GM19099 (cell line): ENCODE results near the gene CROCC.
A peak's percentile ranks its signal among the peaks of the same experiment; 100 is the strongest.

Source experiments
- POLR2A ChIP-seq: IDR thresholded peaks from 3 replicates; pipeline ENCODE4 v1.6.1; 2011; ENCODE audit warnings: low read depth; ENCODE audit not compliant: insufficient read length; ENCODE audit errors: extremely low read depth

Gene CROCC

DNA sequence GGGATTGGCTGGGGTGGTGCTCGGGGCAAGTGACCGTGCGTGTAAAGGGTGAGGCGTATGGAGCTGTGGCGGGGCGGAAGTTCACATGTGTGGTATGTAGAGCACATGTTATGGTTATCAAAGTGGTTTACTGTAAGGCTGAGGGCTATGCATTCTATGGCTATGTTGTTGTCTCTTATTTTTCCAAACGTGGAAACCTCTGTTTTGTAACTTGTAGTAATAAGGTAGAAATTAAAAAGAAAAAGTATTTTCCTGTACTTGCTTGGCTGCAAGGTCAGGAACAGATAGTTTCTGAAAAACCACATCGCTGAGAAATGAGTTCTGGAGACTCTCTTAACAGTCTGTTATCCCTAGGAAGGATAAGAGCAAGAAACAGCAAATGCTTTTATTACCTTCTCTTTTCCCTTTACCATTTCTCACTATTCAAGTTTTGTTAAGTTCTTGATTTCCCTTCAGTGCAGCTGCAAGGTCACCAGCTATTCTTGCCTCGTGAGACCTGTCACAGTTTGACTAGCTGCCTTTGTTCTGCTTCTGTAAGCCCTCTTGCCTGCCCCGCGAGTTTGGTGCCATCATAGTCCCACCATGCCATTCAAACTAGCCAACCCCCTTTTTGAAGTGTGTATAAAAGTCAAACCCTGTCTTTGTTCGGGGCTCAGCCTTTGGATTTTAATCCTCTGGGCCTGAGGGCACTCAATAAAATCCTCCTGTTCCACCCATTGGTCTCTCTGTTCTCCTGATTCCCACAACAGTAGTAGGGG lies 16.4 kb upstream of the CROCC start:
- TF ChIP-seq POLR2A, result peak; percentile 100

DNA sequence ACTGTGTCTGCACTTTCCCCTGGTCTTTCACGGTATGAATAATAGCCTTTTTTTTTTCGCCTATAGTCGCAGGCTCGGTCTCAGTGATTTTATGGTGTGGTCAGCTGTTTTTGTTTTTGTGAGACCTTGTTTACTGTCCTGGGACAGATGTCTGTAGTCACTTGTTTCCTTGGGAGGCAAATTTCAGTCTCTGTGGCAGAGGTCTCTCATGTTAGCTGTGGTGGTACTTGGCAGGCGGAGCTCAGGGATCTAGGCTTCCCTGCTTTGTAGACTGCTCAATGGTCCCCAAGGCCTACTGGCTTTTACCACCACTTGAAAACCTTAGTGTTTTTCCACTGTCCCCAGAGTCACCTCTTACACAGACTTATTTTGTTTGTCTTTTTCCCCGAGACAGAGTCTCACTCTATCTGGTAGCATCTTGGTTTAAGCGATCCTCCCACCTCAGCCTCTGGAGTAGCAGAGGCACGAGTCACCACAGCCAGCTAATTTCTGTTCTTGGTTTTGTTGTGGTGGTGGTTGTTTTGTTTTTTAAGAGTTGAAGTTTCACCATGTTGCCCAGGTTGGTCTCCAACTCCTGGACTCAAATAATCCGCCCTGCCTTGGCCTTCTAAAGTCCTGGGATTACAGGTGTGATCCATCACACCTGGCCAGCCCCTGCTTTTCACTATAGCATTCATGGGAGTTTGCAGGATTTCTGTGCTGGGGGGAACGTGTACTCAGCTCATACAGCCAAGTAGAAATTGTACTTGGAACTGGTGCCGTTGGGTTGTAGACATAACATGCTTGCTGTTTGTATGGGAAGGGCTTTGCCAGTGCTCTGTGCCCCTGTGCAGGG lies 15.6 kb upstream of the CROCC start:
- no peak for TF ChIP-seq POLR2A

DNA sequence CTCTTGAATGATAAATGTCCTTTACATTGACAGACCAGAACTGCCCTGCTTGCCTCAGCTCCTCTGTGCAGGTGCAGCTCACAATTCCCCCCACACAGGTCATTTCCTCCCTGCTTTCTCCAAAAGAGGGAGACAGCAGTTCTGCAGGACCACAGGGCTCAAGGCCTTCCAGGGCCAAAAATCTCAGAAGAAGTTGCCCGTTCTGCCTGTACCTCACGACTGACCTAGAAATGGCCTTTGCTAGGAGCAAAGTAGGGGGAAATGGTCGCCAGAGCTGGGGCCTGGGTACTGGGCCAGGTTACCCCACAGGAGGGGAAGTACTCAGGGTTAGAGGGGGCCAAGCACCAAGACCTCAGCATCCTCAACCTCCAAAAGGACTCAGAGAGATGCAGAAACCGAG lies 14.9 kb upstream of the CROCC start:
- TF ChIP-seq POLR2A, result no peak

DNA sequence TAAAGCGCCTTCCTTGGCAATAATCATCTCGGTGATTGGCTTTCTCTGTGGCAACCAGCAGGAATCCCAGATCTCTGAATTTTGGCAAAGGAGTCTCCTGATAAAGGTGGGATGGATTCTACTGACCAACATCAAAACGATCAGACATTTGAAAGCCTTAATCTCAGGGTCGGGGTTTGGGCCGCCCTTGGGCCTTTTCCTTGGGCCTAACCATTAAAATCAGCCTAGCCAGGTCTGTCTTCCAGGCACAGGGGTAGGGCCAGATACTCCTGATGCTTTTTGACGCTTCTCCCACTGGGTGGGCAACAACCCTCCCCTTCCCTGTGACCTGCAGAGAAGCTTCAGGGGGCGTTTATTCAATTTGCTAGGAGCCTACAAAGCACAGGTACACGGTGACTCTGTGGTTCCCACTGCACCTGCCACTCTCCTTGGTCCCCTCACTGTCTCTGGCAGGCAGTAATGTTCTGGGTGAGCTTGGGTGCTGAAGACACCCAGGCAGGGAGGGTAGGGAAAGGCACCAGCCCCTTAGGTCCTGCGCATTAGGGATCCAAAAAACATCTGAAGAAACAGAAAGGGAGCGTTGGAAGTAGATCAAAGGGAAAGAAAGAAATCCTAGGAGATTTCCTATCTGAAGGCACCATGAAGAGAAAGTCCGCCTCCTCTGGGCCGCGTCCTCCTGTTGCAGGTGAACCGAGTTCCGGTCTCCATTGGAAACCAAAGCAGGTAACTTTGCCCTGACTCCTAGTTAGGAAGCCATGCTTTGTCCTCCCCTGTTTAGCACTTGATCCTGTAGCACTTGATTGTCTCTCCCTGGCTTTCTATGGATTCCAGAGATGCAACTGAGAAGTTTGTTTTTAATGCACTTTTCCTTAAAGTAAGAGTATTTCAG lies 13.6 kb upstream of the CROCC start:
- TF ChIP-seq POLR2A, result no peak

DNA sequence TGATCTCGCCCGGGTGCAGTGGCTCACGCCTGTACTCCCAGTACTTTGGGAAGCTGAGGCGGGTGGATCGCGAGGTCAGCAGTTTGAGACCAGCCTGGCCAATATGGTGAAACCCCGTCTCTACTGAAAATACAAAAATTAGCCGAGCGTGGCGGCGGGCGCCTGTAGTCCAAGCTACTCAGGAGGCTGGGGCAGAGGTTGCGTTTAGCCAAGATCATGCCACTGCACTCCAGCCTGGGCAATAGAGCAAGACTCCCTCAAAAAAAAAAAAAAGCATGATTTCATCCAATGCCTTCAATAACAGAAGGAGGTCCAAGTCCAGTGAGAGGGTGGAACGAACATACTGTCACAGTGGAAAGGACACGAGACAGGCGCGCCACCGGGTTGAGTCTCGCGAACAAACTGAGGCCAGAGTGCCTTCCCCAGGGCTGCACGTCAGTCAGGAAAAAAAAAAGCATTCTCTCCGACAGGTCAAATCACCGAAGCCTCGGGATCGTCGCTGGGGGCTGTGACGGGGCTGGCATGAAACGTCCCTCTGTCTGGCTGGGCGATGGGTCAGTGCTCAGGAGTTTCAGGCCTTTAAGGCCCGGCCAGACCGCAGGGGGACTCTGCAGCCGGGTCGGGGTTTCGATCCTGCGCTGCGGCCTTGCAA lies 8.4 kb upstream of the CROCC start:
- TF ChIP-seq POLR2A, result no peak

DNA sequence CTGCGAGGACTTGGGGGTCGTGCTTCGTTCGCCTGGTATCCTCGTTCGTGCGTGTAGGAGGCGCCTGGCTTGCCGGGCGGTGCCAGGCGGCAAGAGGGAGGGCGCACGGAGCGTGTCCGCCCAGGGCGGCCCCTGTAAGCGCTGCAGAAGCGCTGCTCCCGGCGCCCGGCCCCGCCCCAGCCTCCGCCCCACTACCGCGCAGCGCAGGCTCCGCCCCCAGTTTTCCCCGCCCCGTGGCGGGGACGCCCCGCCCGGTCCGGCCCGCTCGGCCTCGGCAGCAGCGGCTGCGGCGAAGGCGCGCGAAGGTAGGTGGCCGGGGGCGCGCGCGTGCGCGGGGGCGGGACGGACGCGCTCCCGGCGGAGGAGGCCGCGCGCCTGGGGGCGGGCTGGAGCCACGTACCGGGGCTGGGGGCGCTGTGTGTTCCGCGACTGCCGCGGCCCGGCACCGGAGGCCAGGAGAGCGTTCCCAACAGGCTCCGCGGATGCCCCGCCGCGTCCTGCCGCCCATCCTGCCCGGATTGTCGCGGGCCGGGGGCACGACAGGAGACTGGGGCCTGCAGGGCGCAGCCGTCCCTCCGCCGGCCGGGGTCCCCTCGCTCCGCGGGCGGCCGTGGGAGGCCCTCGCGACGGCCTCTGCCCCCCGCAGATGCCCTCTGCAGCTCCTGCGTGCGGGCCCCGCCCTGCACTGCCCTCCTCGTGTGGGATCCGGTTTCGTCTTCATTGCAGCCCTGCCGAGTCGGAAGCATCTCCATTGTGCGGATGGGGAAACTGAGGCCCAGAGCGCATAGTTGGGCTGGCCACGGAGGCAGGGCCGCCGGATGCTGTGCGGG lies 7.7 kb upstream of the CROCC start:
- peak; percentile 51 for TF ChIP-seq POLR2A

DNA sequence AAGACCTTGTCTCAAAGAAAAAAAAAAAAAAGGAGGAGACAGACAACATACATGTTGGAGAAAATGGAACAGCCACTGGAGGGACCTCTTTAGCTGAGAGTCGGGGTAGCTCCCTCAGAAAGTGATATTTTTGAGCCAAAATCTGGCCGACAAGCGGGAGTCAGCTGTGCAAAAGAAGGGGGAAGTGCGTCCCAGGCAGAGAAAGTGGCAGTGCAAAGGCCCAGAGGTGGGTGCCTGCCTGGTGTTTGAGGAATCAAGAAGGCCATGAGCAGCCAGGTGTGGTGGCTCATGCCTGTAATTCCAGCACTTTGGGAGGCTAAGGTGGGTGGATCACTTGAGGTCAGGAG lies 6.1 kb upstream of the CROCC start:
- TF ChIP-seq POLR2A, result no peak

DNA sequence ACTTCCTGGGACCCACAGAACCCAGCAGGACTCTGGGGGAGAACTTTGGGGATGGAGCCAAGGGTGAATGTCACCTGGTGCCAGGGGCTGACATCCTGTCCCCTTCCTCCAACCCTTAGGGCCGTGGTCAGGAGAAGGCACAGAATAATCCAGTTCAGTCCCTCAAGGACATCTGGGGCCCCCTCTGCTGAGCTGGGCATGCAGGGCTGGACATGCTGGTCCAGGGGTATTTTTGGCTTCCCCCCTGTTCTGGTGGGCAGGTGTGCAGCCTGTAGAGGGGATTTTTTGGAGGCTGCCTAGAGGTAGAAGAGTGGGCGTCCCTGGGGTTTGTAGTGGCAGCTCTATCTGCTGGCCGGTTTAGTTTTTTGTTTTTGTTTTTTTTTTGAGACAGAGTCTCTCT lies 3.4 kb upstream of the CROCC start:
- TF ChIP-seq POLR2A, result no peak

DNA sequence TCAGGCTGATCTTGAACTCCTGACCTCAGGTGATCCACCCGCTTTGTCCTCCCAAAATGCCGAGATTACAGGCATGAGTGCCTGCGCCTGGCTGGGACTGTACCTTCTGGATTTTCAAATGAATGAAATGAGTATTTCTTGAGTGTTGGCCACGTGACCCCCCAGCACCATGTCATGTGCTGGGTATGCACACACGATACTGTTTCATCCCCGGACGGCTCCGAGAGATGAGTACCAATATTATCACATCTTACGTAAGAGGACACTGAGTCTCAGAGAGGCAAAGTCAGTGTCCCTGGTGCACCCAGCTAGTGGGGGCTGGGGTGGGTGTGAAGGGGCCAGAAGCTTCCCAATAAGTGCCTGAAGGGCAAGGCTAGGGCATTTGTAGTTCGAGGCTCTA lies 780 bp upstream of the CROCC start:
- TF ChIP-seq POLR2A, result no peak

DNA sequence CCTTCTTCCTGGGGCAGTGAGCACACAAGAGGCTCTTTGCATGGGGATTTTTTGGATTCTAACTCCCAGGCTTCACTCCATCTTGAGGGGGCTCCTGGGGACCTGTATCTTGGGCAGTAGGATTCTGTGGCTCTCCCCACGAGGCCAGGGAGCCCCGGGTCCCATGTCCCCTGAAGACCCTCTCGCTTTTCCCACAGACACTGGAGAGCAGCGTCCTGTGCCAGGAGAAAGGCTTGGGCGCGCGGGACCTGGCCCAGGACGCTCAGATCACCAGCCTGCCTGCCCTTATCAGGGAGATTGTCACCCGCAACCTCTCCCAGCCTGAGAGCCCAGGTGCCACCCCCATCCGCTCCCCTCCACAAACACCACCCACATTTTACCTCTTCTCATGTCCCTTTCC lies 735 bp downstream of the CROCC start:
- TF ChIP-seq POLR2A, result no peak

DNA sequence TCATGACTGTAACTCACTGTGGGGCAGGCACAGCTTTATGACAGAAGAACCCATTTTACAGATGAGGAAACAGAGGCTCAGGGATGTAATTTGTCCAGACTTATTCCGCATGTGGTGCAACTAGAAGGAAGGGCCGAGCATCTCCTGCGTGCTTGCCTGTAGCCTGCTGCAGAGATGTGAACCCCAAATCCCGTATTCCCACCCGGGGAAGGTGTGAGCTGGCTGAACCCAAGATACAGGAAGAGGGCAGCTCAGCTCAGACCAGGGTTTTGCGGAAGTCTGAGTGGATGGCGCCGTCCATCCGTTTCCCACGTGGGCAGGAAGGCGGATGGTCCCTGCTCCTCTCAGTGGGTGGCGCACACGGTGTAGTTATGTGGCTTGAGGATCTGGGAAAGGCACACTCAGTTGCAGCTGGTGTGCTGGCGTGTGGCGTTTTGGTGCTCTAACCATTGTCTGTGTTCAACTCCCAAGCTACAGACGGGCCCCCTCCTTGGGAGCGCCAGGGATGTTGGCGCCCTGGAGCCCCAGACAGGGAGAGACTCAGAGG lies 1.2 kb downstream of the CROCC start:
- TF ChIP-seq POLR2A, result no peak

DNA sequence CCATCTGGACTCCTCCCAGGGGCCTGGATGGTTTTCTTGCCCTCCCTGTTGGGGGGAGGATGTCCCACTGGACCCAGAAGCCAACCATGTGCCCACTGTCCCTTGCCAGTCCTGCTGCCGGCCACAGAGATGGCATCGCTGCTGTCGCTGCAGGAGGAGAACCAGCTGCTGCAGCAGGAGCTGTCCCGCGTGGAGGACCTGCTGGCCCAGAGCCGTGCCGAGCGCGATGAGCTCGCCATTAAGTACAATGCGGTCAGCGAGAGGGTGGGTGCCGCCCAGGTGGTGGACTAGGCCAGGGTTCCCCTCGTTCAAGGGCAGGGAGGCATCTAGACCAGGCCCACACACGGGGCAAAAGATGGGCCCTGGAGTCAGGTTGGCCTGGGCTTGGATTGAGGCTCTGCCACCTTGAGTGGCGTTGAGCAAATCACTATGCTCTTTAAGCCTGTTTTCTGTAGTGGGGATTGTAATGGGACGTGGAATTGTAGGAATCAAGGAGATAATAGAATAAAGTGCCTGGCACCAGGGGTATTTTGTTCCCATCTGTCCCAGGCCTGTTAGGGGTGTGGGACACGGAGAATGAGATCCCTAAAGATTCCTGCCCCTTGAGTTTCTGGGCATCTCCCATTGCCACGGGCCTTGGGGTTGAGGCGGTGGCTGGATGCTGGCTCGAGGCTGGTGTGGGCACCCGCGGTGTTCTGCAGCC lies 2.6 kb downstream of the CROCC start:
- TF ChIP-seq POLR2A, result no peak

DNA sequence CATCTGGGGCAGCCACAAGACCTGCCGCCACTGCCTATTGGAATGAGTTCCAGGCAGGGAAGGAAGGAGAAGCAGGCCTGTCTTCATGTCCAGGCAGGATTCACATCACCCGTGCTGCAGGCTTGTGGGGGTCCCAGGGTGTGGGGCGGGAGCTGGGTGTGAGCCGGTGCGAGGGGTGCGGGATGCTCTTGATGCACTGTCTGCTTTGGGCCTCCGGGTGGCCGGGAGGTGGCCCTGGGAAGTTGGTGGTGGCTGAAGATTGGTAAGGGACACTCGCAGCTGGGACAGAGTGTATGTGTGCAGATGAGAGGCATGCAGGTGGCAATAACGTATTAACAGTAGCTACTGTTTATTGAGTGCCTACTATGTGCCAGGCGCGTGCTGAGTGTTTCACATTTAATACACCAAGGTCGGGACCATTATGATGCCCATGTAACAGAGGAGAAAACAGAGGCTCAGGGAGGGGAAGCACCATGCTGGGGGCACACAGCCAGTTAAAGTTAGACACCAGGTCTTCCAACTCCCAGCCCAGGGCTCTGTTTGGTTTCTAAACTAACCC lies 3.3 kb downstream of the CROCC start:
- no peak for TF ChIP-seq POLR2A
